B cell (primary cell): Measurements from ENCODE around the gene AMPD2. TPM values are rescaled to one million over a fixed set of nuclear protein-coding genes. Genes with fewer than 3 reads are reported as not detected.

Source experiments
- ATAC-seq: fragments of 200-7000 bp; cut with Tn5 transposase; one replicate; pipeline ENCODE4 v1.10.0; 2021; ENCODE audit warnings: low read depth, mild to moderate bottlenecking, moderate number of reproducible peaks, moderate library complexity
- CTCF ChIA-PET: fragments of 350-600 bp; sonication (Branson Sonifier 250); formaldehyde crosslinking; loops from one replicate; lab custom pipeline; 2021; ENCODE audit warnings: antibody characterized with exemption, inconsistent platforms; lab: Charles Lee
- POLR2A ChIA-PET: fragments of 350-600 bp; sonication (Branson Sonifier 250); formaldehyde crosslinking; loops from one replicate; lab custom pipeline; 2021; ENCODE audit warnings: antibody characterized with exemption; lab: Charles Lee
- DNase-seq: peaks from one replicate; pipeline ENCODE4 v3.0.0; 2013
- H2AFZ ChIP-seq: 2 replicates; pipeline ENCODE4 v1.6.1; 2012; ENCODE audit warnings: mild to moderate bottlenecking, low read depth, low read length; ENCODE audit not compliant: insufficient read depth, poor library complexity, severe bottlenecking
- H3K27ac ChIP-seq, 2 donors: 1 replicate in 1 of 2; 2 replicates in 1 of 2; pipeline ENCODE4 v1.5.1; 2012 to 2013; ENCODE audit warnings: low read length in 2 of 2, mild to moderate bottlenecking in 2 of 2, moderate library complexity in 1 of 2
- H3K27me3 ChIP-seq, 4 experiments: fragments of 200-600 bp in 1 of 4; sonication (generic) in 1 of 4; replicated peaks in 1 of 4; 1 replicate in 2 of 4; 2 replicates in 2 of 4; pipeline versions ENCODE4 v1.6.1 to v1.7.0; 2013 to 2016; ENCODE audit warnings: low read length in 3 of 4, mild to moderate bottlenecking in 2 of 4, mixed read lengths in 1 of 4, moderate library complexity in 1 of 4; ENCODE audit not compliant: insufficient read depth in 4 of 4, control insufficient read depth in 3 of 4; ENCODE audit errors: control extremely low read depth in 1 of 4
- H3K36me3 ChIP-seq, 2 experiments: replicated peaks in 1 of 2; 1 replicate in 1 of 2; 2 replicates in 1 of 2; pipeline versions ENCODE4 v1.6.1 to v1.7.1; 2013; ENCODE audit warnings: low read length in 1 of 2; ENCODE audit not compliant: insufficient read depth in 2 of 2, control insufficient read depth in 1 of 2; ENCODE audit errors: control extremely low read depth in 1 of 2, extremely low read depth in 1 of 2
- H3K4me1 ChIP-seq, 2 donors: fragments of 200-600 bp in 1 of 2; sonication (generic) in 1 of 2; 1 replicate in 1 of 2; 2 replicates in 1 of 2; pipeline versions ENCODE4 v1.5.1 to v1.6.1; 2013 to 2017; ENCODE audit warnings: low read length in 2 of 2; ENCODE audit not compliant: control insufficient read depth in 2 of 2, insufficient read depth in 2 of 2
- H3K4me2 ChIP-seq: replicated peaks from 2 replicates; pipeline ENCODE3; 2012; ENCODE audit warnings: mild to moderate bottlenecking, low read depth, low read length; ENCODE audit not compliant: poor library complexity, severe bottlenecking
- H3K4me3 ChIP-seq, 5 experiments: fragments of 200-600 bp in 1 of 5; sonication (generic) in 1 of 5; 1 replicate in 3 of 5; 2 replicates in 2 of 5; pipeline versions ENCODE4 v1.5.1 to v1.7.0; 2011 to 2016; ENCODE audit warnings: low read length in 4 of 5, mild to moderate bottlenecking in 4 of 5, low read depth in 2 of 5, control low read depth in 1 of 5, moderate library complexity in 1 of 5; ENCODE audit not compliant: insufficient read depth in 1 of 5; ENCODE audit errors: control extremely low read depth in 1 of 5, extremely low read depth in 1 of 5
- H3K79me2 ChIP-seq: fragments of 200-600 bp; sonication (generic); one replicate; pipeline ENCODE4 v1.6.0; 2016; ENCODE audit warnings: low read length; ENCODE audit not compliant: control insufficient read depth, insufficient read depth
- H3K9ac ChIP-seq: fragments of 200-600 bp; sonication (generic); 2 replicates; pipeline ENCODE4 v1.6.1; 2017; ENCODE audit warnings: mild to moderate bottlenecking, low read length, moderate library complexity
- H3K9me3 ChIP-seq, 3 donors: one replicate each; pipeline versions ENCODE4 v1.6.1 to v1.7.1; 2013; ENCODE audit warnings: low read length in 2 of 3; ENCODE audit not compliant: control insufficient read depth in 2 of 3, insufficient read depth in 1 of 3; ENCODE audit errors: control extremely low read depth in 1 of 3
- H4K20me1 ChIP-seq: 2 replicates; pipeline ENCODE4 v1.6.0; 2012; ENCODE audit warnings: mild to moderate bottlenecking, low read length; ENCODE audit not compliant: insufficient read depth, control insufficient read depth, poor library complexity, severe bottlenecking
- H3K27ac Mint-ChIP-seq: one replicate; pipeline ENCODE4 v1.8.0; 2021; ENCODE audit warnings: mixed read lengths
- H3K27me3 Mint-ChIP-seq: one replicate; pipeline ENCODE4 v1.8.0; 2021; ENCODE audit warnings: mixed read lengths
- H3K4me1 Mint-ChIP-seq: one replicate; pipeline ENCODE4 v1.8.0; 2021; ENCODE audit warnings: mixed read lengths
- H3K4me3 Mint-ChIP-seq: one replicate; pipeline ENCODE4 v1.8.0; 2021; ENCODE audit warnings: mixed read lengths
- H3K9me3 Mint-ChIP-seq: one replicate; pipeline ENCODE4 v1.8.0; 2022; ENCODE audit warnings: mixed read lengths; ENCODE audit not compliant: insufficient read depth
- CTCF ChIP-seq: fragments of 200-600 bp; IDR thresholded peaks from one replicate; pipeline ENCODE4 v1.8.0; 2022; ENCODE audit warnings: antibody characterized with exemption, mild to moderate bottlenecking
- EZH2 ChIP-seq: IDR thresholded peaks from 2 replicates; pipeline ENCODE4 v1.6.1; 2012; ENCODE audit warnings: borderline replicate concordance, low read depth, mild to moderate bottlenecking, moderate library complexity, low read length; ENCODE audit not compliant: insufficient read depth, poor library complexity, severe bottlenecking
- WGBS: methylation state at CpG from one replicate; pipeline ENCODE4 v1.1.5; 2013; ENCODE audit warnings: missing lambda C conversion rate; ENCODE audit not compliant: insufficient coverage; 5-methylcytosine and 5-hydroxymethylcytosine counted together
- intact Hi-C: fragments of 100-400 bp; cut with micrococcal nuclease; formaldehyde crosslinking; loops from one replicate; pipeline ENCODE4 v1.10.0; 2022
- polyA plus RNA-seq: library from polyadenylated mRNA; depleted of rRNA; stranded (reverse); fragments of >200 nt; gene quantifications from 2 replicates; pipeline ENCODE4 v1.2.3, GENCODE V29; 2012
- total RNA-seq, 2 donors: library from RNA; stranded (reverse); fragments of 120-200 nt in 1 of 2; gene quantifications; 1 replicate in 1 of 2; 2 replicates in 1 of 2; pipeline versions ENCODE4 v1.2.3 to v1.2.4, GENCODE V29; 2013 to 2022

AMPD2 gene
- total and polyA plus RNA-seq, 2 donors (not counting 1 experiment from before 2014, with no cell fraction given), result 104 to 121 TPM

GRCh38 chr1:109650609-109651008 lies 31.0 kb downstream of the AMPD2 start:
- no peak overlapping the region for H3K4me2 ChIP-seq
- H4K20me1 ChIP-seq, result no peaks in the 10 kb centered on the region
- WGBS, result no CpG with 5 or more reads among the region's 3 CpGs
- intact Hi-C loops, result loop anchor here (10.0 kb wide), 1 partner anchor 166 kb away; the partner anchor contains the start of gene ATXN7L2
- TF ChIP-seq CTCF, result no peak
- TF ChIP-seq EZH2, result no peak
- no peak overlapping the region for H3K9ac ChIP-seq
- DNase-seq, result no peak
- H3K79me2 ChIP-seq, result no peaks in the 10 kb centered on the region
- ATAC-seq, result no peak
- peaks cover 7% of the 10 kb centered on the region in 2 donors for H3K4me1 ChIP-seq
- Mint-ChIP-seq H3K9me3 (no peaks in the 10 kb centered on the region), H3K4me1 (peaks cover 11% of the 10 kb centered on the region), H3K4me3 (no peak overlapping the region), H3K27me3 (peaks cover 29% of the 10 kb centered on the region), H3K27ac (no peak overlapping the region)
- ChIA-PET POLR2A (no interaction called here), CTCF (interaction anchor here (0.9 to 5.6 kb wide), 6 partner anchors 12 to 334 kb away, joined by 3 to 90 read pairs (median 13); partner anchors contain the start of genes AHCYL1 and GNAI3)
- no peak overlapping the region for H3K27ac ChIP-seq
- no peak overlapping the region for H3K4me3 ChIP-seq
- H3K27me3 ChIP-seq, result peaks cover 0 to 9% (median 3%) of the 10 kb centered on the region in 4 experiments
- no peaks in the 10 kb centered on the region for H3K36me3 ChIP-seq
- no peaks in the 10 kb centered on the region for H3K9me3 ChIP-seq
- no peak overlapping the region for H2AFZ ChIP-seq

- H3K36me3 ChIP-seq, result no peaks in the 10 kb centered on the region
- H3K9me3 ChIP-seq, result no peaks in the 10 kb centered on the region
- H3K27ac Mint-ChIP-seq, result no peak overlapping the region
- CTCF ChIA-PET, result interaction anchor here (0.8 to 5.6 kb wide), 6 partner anchors 9 to 332 kb away, joined by 3 to 90 read pairs (median 16); partner anchors contain the start of gene AHCYL1
- H3K27me3 Mint-ChIP-seq, result peaks cover 29% of the 10 kb centered on the region
- H3K4me2 ChIP-seq, result no peak overlapping the region
- ATAC-seq (no peak), DNase-seq (no peak)
- peaks cover 11 to 17% of the 10 kb centered on the region in 2 donors for H3K4me1 ChIP-seq
- TF ChIP-seq CTCF (no peak), EZH2 (no peak)
- POLR2A ChIA-PET, result no interaction called here
- no peak overlapping the region for H3K9ac ChIP-seq
- WGBS, result no CpG with 5 or more reads among the region's 2 CpGs
- H3K27me3 ChIP-seq, result peaks cover 0 to 9% (median 3%) of the 10 kb centered on the region in 4 experiments
- no peaks in the 10 kb centered on the region for H4K20me1 ChIP-seq
- intact Hi-C loops, result loop anchor here (10.0 kb wide), 1 partner anchor 168 kb away; the partner anchor contains the start of gene ATXN7L2
- H3K79me2 ChIP-seq, result no peaks in the 10 kb centered on the region
- peaks cover 23% of the 10 kb centered on the region for H3K4me1 Mint-ChIP-seq
- no peaks in the 10 kb centered on the region for H3K9me3 Mint-ChIP-seq
- H3K4me3 ChIP-seq, result no peak overlapping the region
- no peak overlapping the region for H2AFZ ChIP-seq
- H3K27ac ChIP-seq, result no peak overlapping the region
- no peak overlapping the region for H3K4me3 Mint-ChIP-seq
Measured at GRCh38 chr1:109652402-109652801, 32.8 kb downstream of the AMPD2 start.
